CD4-positive, CD25-positive, alpha-beta regulatory T cell (primary cell): ENCODE data around the gene ACTR2. TPM values are rescaled to one million over a fixed set of nuclear protein-coding genes. Genes with fewer than 3 reads are reported as not detected.

Experiments used
- ATAC-seq, 2 donors: fragments of 150-1000 bp; cut with Tn5 transposase; one replicate each; pipeline ENCODE4 v1.10.0; 2021; ENCODE audit warnings: low read depth in 2 of 2, moderate number of reproducible peaks in 2 of 2, moderate library complexity in 1 of 2
- DNase-seq, 3 donors: peaks; one replicate each; pipeline versions ENCODE4 v3.0.0 to v3.0.0-alpha.2; 2012 to 2022; ENCODE audit warnings: mixed read lengths in 1 of 3
- H3K27ac ChIP-seq: one replicate; pipeline ENCODE4 v1.7.0; 2013; ENCODE audit warnings: mild to moderate bottlenecking, low read length; ENCODE audit not compliant: insufficient read depth, poor library complexity, severe bottlenecking
- H3K27me3 ChIP-seq: one replicate; pipeline ENCODE4 v1.7.0; 2013; ENCODE audit warnings: low read length; ENCODE audit not compliant: control insufficient read depth, insufficient read depth
- H3K36me3 ChIP-seq: one replicate; pipeline ENCODE4 v1.7.0; 2013; ENCODE audit warnings: mild to moderate bottlenecking, low read length, moderate library complexity; ENCODE audit not compliant: control insufficient read depth, insufficient read depth
- H3K4me1 ChIP-seq: 2 replicates; pipeline ENCODE4 v1.7.0; 2013; ENCODE audit warnings: mild to moderate bottlenecking, low read length; ENCODE audit not compliant: insufficient read depth, control insufficient read depth, poor library complexity, severe bottlenecking
- H3K4me3 ChIP-seq: one replicate; pipeline ENCODE4 v1.7.0; 2013; ENCODE audit warnings: low read depth, mild to moderate bottlenecking, low read length, moderate library complexity
- H3K9me3 ChIP-seq, 2 experiments: 1 replicate in 1 of 2; 2 replicates in 1 of 2; pipeline ENCODE4 v1.7.0; 2013; ENCODE audit warnings: low read length in 2 of 2, mild to moderate bottlenecking in 1 of 2, moderate library complexity in 1 of 2; ENCODE audit not compliant: control insufficient read depth in 2 of 2
- H3K27ac Mint-ChIP-seq, 3 donors: one replicate each; pipeline ENCODE4 v1.8.0; 2020 to 2022; ENCODE audit warnings: mild to moderate bottlenecking in 3 of 3, mixed read lengths in 3 of 3, moderate library complexity in 2 of 3
- H3K27me3 Mint-ChIP-seq: one replicate; pipeline ENCODE4 v1.8.0; 2022; ENCODE audit warnings: mild to moderate bottlenecking, mixed read lengths
- H3K36me3 Mint-ChIP-seq: one replicate; pipeline ENCODE4 v1.8.0; 2020; ENCODE audit warnings: mixed read lengths
- H3K4me1 Mint-ChIP-seq, 4 donors: one replicate each; pipeline ENCODE4 v1.8.0; 2020 to 2022; ENCODE audit warnings: mixed read lengths in 4 of 4, mild to moderate bottlenecking in 1 of 4
- H3K4me3 Mint-ChIP-seq, 4 donors: one replicate each; pipeline ENCODE4 v1.8.0; 2020 to 2022; ENCODE audit warnings: mild to moderate bottlenecking in 4 of 4, mixed read lengths in 4 of 4, moderate library complexity in 3 of 4
- H3K9me3 Mint-ChIP-seq, 7 donors: one replicate each; pipeline ENCODE4 v1.8.0; 2020 to 2022; ENCODE audit warnings: mixed read lengths in 7 of 7, mild to moderate bottlenecking in 3 of 7, moderate library complexity in 2 of 7
- polyA plus RNA-seq, 4 donors: library from polyadenylated mRNA; unstranded; fragments of 300-500 nt; fragmentation: Illumina TruSeq; gene quantifications; one replicate each; pipeline ENCODE4 v1.2.3, GENCODE V29; 2021
- total RNA-seq: library from RNA; stranded (reverse); gene quantifications from one replicate; pipeline ENCODE4 v1.2.3, GENCODE V29; 2022

The ACTR2 gene
- total and polyA plus RNA-seq, 5 donors from 2014 or later, result 275 to 324 (median 303) TPM

- ATAC-seq, result no peak
- H3K27ac ChIP-seq, result no peak overlapping the region
- no peak overlapping the region for H3K4me3 Mint-ChIP-seq
- DNase-seq, result no peak
- H3K4me1 ChIP-seq, result peaks cover 3% of the 10 kb centered on the region
- peak overlapping the region in 1 of 3 donors; percentile 55 for H3K27ac Mint-ChIP-seq
- H3K27me3 Mint-ChIP-seq, result no peaks in the 10 kb centered on the region
- no peaks in the 10 kb centered on the region for H3K27me3 ChIP-seq
- H3K36me3 ChIP-seq, result peaks cover 74% of the 10 kb centered on the region
- no peak overlapping the region for H3K4me3 ChIP-seq
- H3K9me3 ChIP-seq, result no peaks in the 10 kb centered on the region
- H3K9me3 Mint-ChIP-seq, result no peaks in the 10 kb centered on the region
- H3K36me3 Mint-ChIP-seq, result peaks cover 34% of the 10 kb centered on the region
- peaks cover 22 to 41% (median 28%) of the 10 kb centered on the region in 4 donors for H3K4me1 Mint-ChIP-seq
These were observed 34.0 kb downstream of the ACTR2 start for GRCh38 chr2:65261676-65262075.

GRCh38 chr2:65263262-65263661 lies 35.6 kb downstream of the ACTR2 start:
- Histone ChIP-seq H3K9me3 (no peaks in the 10 kb centered on the region), H3K27me3 (no peaks in the 10 kb centered on the region), H3K36me3 (peaks cover 81% of the 10 kb centered on the region), H3K4me3 (no peak overlapping the region), H3K27ac (no peak overlapping the region), H3K4me1 (peaks cover 3% of the 10 kb centered on the region)
- no peak overlapping the region for H3K4me3 Mint-ChIP-seq
- ATAC-seq (no peak), DNase-seq (no peak)
- H3K36me3 Mint-ChIP-seq, result peaks cover 37% of the 10 kb centered on the region
- H3K27me3 Mint-ChIP-seq, result no peaks in the 10 kb centered on the region
- H3K4me1 Mint-ChIP-seq, result peaks cover 10 to 33% (median 23%) of the 10 kb centered on the region in 4 donors
- no peak overlapping the region for H3K27ac Mint-ChIP-seq
- H3K9me3 Mint-ChIP-seq, result no peaks in the 10 kb centered on the region

GRCh38 chr2:65263986-65264385 lies 36.4 kb downstream of the ACTR2 start:
- H3K36me3 ChIP-seq, result peaks cover 81% of the 10 kb centered on the region
- no peaks in the 10 kb centered on the region for H3K27me3 Mint-ChIP-seq

DNA sequence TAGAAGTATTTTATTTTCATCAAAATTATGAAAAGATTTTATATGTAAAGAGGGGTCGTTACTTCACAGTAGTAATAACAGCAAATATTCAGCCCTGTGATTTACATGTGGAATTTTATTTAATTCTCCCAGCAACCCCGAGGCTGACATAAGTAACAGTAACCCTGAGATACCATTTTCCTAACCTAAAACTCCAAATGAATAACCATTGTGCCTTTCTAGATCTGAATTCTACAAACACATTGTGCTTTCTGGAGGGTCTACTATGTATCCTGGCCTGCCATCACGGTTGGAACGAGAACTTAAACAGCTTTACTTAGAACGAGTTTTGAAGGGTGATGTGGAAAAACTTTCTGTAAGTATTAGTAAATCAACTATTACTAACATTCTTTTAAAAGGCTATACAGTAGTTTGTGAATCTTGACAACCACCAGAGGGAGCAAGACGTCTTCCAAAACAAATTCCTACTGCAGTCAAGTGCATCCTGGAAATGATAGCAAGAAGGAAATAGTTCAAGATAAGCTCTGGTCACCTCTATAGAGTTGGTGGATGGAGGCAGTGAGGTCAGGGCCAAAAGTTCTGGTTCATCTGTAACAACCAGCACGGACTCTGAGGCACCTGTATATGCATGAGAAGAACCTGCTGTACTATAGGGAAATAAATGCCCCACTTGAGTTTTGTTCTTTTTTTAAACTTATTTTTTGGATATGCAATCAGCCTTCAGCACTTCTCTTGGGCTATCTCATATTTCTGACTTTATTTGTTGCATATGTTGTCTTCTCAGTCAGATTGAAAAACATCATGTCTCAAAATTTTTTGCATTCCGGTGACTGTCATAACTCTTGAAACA lies 37.4 kb downstream of the ACTR2 start:
- H3K9me3 Mint-ChIP-seq, result no peaks in the 10 kb centered on the region
- DNase-seq (peak in 2 of 3 donors; percentile 32 to 67), ATAC-seq (no peak)
- Histone ChIP-seq H3K27ac (no peak overlapping the region), H3K36me3 (peaks cover 82% of the 10 kb centered on the region), H3K4me3 (no peak overlapping the region), H3K27me3 (no peaks in the 10 kb centered on the region), H3K4me1 (no peaks in the 10 kb centered on the region), H3K9me3 (no peaks in the 10 kb centered on the region)
- H3K36me3 Mint-ChIP-seq, result peaks cover 43% of the 10 kb centered on the region
- no peaks in the 10 kb centered on the region for H3K27me3 Mint-ChIP-seq
- peaks cover 10 to 25% (median 24%) of the 10 kb centered on the region in 4 donors for H3K4me1 Mint-ChIP-seq
- H3K27ac Mint-ChIP-seq, result peak overlapping the region in 2 of 3 donors; percentile 2 to 35
- H3K4me3 Mint-ChIP-seq, result no peak overlapping the region

More at GRCh38 chr2:65263986-65264385, 36.4 kb downstream of the ACTR2 start:
- H3K27ac Mint-ChIP-seq, result no peak overlapping the region
- no peak for ATAC-seq
- H3K36me3 Mint-ChIP-seq, result peaks cover 40% of the 10 kb centered on the region
- no peak for DNase-seq
- H3K4me1 ChIP-seq, result no peaks in the 10 kb centered on the region
- no peak overlapping the region for H3K4me3 Mint-ChIP-seq
- H3K4me1 Mint-ChIP-seq, result peaks cover 10 to 27% (median 24%) of the 10 kb centered on the region in 4 donors
- no peaks in the 10 kb centered on the region for H3K9me3 ChIP-seq
- H3K27ac ChIP-seq, result no peak overlapping the region
- no peaks in the 10 kb centered on the region for H3K27me3 ChIP-seq
- H3K9me3 Mint-ChIP-seq, result no peaks in the 10 kb centered on the region
- H3K4me3 ChIP-seq, result no peak overlapping the region

- H3K36me3 Mint-ChIP-seq, result peaks cover 48% of the 10 kb centered on the region
- H3K27ac Mint-ChIP-seq, result peak overlapping the region in 1 of 3 donors; percentile 35
These were observed 38.0 kb downstream of the ACTR2 start for GRCh38 chr2:65265671-65266045.

DNA sequence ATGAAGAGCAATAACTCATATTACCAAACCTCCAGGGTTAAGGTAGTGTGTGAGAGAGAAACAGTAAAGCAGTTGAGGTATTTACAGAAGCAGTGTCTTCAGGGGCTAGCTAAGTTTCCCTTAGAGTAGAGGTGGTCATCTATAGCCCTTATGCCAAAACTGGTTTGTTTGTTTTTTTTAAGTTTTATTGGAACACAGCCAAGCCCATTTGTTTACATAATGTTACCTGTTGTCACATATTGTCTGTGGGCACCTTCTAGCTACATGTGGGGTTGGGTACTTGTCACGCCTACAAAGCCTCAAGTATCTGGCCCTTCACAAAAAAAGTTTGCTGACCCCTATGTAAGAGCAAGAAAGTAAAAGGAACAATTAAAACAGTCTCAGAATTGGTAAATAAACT lies 39.4 kb downstream of the ACTR2 start:
- Histone ChIP-seq H3K27me3 (no peaks in the 10 kb centered on the region), H3K27ac (no peak overlapping the region), H3K4me1 (no peaks in the 10 kb centered on the region), H3K9me3 (no peaks in the 10 kb centered on the region), H3K4me3 (no peak overlapping the region), H3K36me3 (peaks cover 84% of the 10 kb centered on the region)
- H3K4me1 Mint-ChIP-seq, result peaks cover 7 to 25% (median 19%) of the 10 kb centered on the region in 4 donors
- DNase-seq (no peak), ATAC-seq (no peak)
- H3K9me3 Mint-ChIP-seq, result no peaks in the 10 kb centered on the region
- H3K4me3 Mint-ChIP-seq, result no peak overlapping the region
- peaks cover 44% of the 10 kb centered on the region for H3K36me3 Mint-ChIP-seq
- peak overlapping the region in 2 of 3 donors; percentile 51 to 52 for H3K27ac Mint-ChIP-seq
- no peaks in the 10 kb centered on the region for H3K27me3 Mint-ChIP-seq

More at GRCh38 chr2:65265671-65266045, 38.0 kb downstream of the ACTR2 start:
- Mint-ChIP-seq H3K4me3 (no peak overlapping the region), H3K27me3 (no peaks in the 10 kb centered on the region), H3K4me1 (peaks cover 10 to 25% (median 24%) of the 10 kb centered on the region in 4 donors), H3K9me3 (no peaks in the 10 kb centered on the region)
- Histone ChIP-seq H3K27me3 (no peaks in the 10 kb centered on the region), H3K9me3 (no peaks in the 10 kb centered on the region), H3K36me3 (peaks cover 84% of the 10 kb centered on the region), H3K27ac (no peak overlapping the region), H3K4me1 (no peaks in the 10 kb centered on the region), H3K4me3 (no peak overlapping the region)
- DNase-seq, result no peak
- ATAC-seq, result no peak

DNA sequence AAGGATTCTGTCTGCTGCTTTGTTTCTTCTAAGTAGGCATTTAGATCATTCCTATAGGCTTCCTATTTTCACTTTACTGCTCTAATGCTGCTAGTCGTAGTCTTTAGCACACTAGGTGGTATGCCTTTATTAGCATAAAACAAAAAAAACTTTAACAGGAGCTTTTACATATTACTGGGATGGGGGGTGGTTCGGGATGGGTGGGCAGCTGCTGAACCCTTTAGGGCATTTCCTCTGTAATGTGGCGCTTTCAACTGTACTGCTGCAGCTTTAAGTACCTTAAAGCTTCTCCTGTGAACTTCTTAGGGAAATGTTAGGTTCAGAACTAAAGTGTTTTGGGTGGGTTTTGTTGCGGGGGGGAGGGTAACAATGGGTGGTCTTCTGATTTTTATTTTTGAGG lies 41.3 kb downstream of the ACTR2 start:
- DNase-seq (no peak), ATAC-seq (no peak)
- Mint-ChIP-seq H3K4me3 (no peak overlapping the region), H3K4me1 (peaks cover 0 to 21% (median 18%) of the 10 kb centered on the region in 4 donors), H3K27ac (peak overlapping the region in 1 of 3 donors; percentile 63), H3K9me3 (no peaks in the 10 kb centered on the region), H3K36me3 (peaks cover 48% of the 10 kb centered on the region), H3K27me3 (no peaks in the 10 kb centered on the region)
- no peaks in the 10 kb centered on the region for H3K9me3 ChIP-seq
- no peak overlapping the region for H3K27ac ChIP-seq
- no peaks in the 10 kb centered on the region for H3K4me1 ChIP-seq
- H3K36me3 ChIP-seq, result peaks cover 86% of the 10 kb centered on the region
- no peak overlapping the region for H3K4me3 ChIP-seq
- no peaks in the 10 kb centered on the region for H3K27me3 ChIP-seq

DNA sequence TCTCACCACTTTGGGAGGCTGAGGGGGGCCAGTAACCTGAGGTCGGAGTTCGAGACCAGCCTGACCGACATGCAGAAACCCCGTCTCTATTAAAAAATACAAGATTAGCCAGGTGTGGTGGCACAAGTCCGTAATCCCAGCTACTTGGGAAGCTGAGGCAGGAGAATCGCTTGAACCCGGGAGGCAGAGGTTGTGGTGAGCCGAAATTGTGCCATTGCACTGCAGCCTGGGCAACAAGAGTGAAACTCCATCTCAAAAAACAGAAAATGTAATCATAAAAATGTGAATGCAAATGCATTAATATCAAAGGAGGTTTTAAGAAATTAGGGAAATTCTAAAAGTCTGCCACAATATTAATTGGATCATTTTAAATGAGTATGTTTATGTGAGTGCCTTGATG lies 45.7 kb downstream of the ACTR2 start:
- no peak for DNase-seq
- no peaks in the 10 kb centered on the region for H3K27me3 Mint-ChIP-seq
- Histone ChIP-seq H3K4me3 (no peak overlapping the region), H3K4me1 (no peaks in the 10 kb centered on the region), H3K36me3 (peaks cover 44% of the 10 kb centered on the region), H3K27me3 (no peaks in the 10 kb centered on the region), H3K27ac (no peak overlapping the region), H3K9me3 (no peaks in the 10 kb centered on the region)
- no peak for ATAC-seq
- peaks cover 0 to 12% (median 6%) of the 10 kb centered on the region in 4 donors for H3K4me1 Mint-ChIP-seq
- no peak overlapping the region for H3K4me3 Mint-ChIP-seq
- H3K36me3 Mint-ChIP-seq, result peaks cover 23% of the 10 kb centered on the region
- peak overlapping the region in 1 of 3 donors; percentile 20 for H3K27ac Mint-ChIP-seq
- no peaks in the 10 kb centered on the region for H3K9me3 Mint-ChIP-seq
